OCI-LY7 (cell line): ENCODE measurements around the gene SAE1.

Experiments used
- CTCF ChIP-seq: fragments of 200-600 bp; sonication (generic); conservative IDR thresholded peaks from 2 replicates; pipeline ENCODE4 v1.5.1; 2014; ENCODE audit warnings: mild to moderate bottlenecking, antibody characterized with exemption, low read length, moderate library complexity, mixed read lengths
- EZH2phosphoT487 ChIP-seq: fragments of 200-600 bp; sonication (generic); IDR thresholded peaks from 2 replicates; pipeline ENCODE4 v1.6.1; 2018; ENCODE audit warnings: low read depth, borderline replicate concordance, mild to moderate bottlenecking, mixed run types, antibody characterized with exemption, low read length, moderate library complexity, mixed read lengths

GRCh38 chr19:47230921-47231214 lies 100.2 kb downstream of the SAE1 start, which contains the start of gene BBC3:
- no peak for TF ChIP-seq EZH2phosphoT487
- TF ChIP-seq CTCF: no peak
